ENCODE results near the gene CYP26C1.
"Not testable (repeated sequence)": the region's sequence is repeated elsewhere in the genome, so short reads cannot be mapped to it uniquely, and the experiment has no call there.

CYP26C1 gene

DNA sequence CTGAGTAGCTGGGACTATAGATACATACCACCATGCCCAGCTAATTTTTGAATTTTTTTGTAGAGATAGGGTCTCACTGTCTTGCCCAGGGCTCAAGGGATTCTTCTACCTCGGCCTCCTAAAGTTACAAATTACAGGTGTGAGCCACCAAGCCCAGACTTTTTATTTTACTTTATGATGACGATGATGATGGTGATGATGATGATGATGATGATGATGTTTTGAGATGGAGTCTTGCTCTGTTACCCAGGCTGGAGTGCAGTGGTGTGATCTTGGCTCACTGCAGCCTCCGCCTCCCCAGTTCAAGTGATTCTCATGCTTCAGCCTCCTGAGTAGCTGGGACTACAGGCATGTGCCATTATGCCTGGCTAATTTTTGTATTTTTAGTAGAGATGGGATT is 40.5 kb downstream of the CYP26C1 start:
- not testable (repeated sequence) for H3K4me1 Mint-ChIP-seq (ENCODE audit: low read depth); H3K27me3 Mint-ChIP-seq; DNase-seq; H3K36me3 Mint-ChIP-seq (ENCODE audit: low read depth); H3K9me3 Mint-ChIP-seq; H3K27ac Mint-ChIP-seq; H3K4me3 Mint-ChIP-seq

DNA sequence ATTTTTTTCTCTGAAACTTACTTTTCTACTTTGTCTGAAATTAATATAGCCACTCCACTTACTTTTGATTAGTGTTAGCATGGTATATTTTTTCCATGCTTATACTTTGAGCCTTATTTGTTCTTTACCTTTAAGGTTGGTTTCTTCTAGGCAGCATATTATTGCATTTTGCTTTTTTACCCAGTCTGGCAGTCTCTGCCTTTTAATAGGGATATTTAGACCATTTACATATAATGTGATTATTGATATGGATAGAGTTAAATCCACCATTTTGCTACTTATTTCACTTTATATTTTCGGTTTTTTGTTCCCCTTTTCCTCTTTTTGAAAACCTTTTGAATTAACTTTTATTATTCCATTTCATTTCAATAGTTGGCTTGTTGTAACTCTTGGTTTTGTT is 43.4 kb downstream of the CYP26C1 start:
- Mint-ChIP-seq H3K9me3 (no peaks in the 10 kb centered on the region), H3K27me3 (no peaks in the 10 kb centered on the region), H3K27ac (no peak overlapping the region), H3K4me3 (no peak overlapping the region), H3K36me3 (ENCODE audit: low read depth) (no peaks in the 10 kb centered on the region), H3K4me1 (ENCODE audit: low read depth) (no peaks in the 10 kb centered on the region)
- no peak for DNase-seq

DNA sequence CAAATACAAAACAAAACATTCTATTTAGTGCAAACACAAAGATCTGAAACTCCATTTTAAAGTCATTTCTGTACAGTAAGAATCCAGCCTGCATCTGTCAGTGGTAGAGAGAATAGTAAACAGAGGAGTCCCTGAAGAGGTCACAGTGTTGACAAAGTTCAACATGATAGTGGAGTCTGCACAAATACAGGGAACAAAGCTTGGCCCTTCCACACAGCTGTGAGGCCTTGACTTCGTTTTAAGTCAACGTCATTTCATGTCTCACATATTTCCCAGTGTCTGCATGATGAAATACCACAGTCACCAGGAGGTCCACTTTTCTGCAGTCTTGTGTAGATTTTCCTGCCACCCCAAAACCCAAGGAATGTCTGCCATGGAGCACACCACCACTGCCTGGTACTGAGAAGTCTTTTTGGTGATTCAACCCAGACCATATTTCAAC is 46.1 kb downstream of the CYP26C1 start:
- H3K4me3 Mint-ChIP-seq = no peak overlapping the region
- H3K9me3 Mint-ChIP-seq = no peaks in the 10 kb centered on the region
- H3K27me3 Mint-ChIP-seq = no peaks in the 10 kb centered on the region
- no peaks in the 10 kb centered on the region for H3K36me3 Mint-ChIP-seq (ENCODE audit: low read depth)
- no peaks in the 10 kb centered on the region for H3K4me1 Mint-ChIP-seq (ENCODE audit: low read depth)
- DNase-seq = no peak
- H3K27ac Mint-ChIP-seq = no peak overlapping the region

DNA sequence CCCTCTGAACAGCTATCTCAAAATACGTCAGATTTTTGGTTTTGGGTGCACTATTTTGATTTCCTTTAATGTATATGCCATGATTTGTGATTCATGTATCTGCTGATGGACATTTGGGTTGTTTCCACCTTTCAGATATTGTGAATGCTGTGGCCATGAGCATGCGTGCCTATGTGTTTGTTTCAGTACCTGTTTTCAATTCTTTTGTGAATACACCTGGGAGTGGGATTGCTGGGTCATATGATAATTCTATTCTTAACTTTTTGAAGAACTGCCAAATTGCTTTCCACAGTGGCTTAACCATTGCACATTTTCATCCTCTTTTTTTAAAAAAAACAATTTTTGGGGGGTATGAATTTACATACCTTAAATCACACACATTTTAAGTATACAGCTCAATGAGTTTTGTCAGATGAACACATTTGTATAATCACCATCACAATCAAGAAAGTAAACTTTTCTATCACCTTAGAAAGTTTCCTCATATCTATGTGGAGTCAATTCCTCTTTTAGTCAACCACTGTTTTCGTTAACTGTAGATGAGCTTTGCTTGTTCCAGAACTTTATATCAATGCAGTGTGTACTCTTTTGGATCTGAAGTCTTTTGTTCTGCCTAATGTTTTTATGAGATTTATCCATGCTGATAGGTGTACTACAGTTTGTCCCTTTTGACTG is 50.0 kb downstream of the CYP26C1 start:
- H3K4me3 Mint-ChIP-seq = no peak overlapping the region
- H3K27me3 Mint-ChIP-seq = peaks cover 7% of the 10 kb centered on the region
- no peaks in the 10 kb centered on the region for H3K9me3 Mint-ChIP-seq
- H3K27ac Mint-ChIP-seq = no peak overlapping the region
- no peaks in the 10 kb centered on the region for H3K36me3 Mint-ChIP-seq (ENCODE audit: low read depth)
- DNase-seq = no peak
- peaks cover 4% of the 10 kb centered on the region for H3K4me1 Mint-ChIP-seq (ENCODE audit: low read depth)

DNA sequence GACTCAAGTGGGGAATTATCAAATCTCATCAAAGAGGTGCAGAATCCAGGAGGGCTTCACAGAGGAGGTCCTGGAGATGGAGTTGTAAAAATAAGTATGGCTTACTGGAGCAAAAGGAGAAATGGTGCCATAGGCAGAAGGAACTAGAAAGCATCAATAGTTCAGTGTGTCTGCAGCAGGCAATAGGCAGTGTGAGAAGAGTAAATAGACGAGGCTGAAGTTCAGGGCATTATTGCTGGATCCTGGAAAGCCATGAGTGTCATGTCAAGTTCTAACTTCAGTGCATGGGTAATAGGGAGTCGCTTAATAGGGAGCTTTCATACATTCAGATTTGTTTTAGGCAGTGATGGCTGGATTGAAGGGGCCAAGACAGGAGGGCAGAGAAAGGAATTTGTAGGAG is 52.4 kb downstream of the CYP26C1 start:
- H3K27me3 Mint-ChIP-seq = peaks cover 7% of the 10 kb centered on the region
- no peaks in the 10 kb centered on the region for H3K9me3 Mint-ChIP-seq
- no peak for DNase-seq
- H3K27ac Mint-ChIP-seq = no peak overlapping the region
- H3K36me3 Mint-ChIP-seq (ENCODE audit: low read depth) = no peaks in the 10 kb centered on the region
- no peak overlapping the region for H3K4me3 Mint-ChIP-seq
- peaks cover 12% of the 10 kb centered on the region for H3K4me1 Mint-ChIP-seq (ENCODE audit: low read depth)

DNA sequence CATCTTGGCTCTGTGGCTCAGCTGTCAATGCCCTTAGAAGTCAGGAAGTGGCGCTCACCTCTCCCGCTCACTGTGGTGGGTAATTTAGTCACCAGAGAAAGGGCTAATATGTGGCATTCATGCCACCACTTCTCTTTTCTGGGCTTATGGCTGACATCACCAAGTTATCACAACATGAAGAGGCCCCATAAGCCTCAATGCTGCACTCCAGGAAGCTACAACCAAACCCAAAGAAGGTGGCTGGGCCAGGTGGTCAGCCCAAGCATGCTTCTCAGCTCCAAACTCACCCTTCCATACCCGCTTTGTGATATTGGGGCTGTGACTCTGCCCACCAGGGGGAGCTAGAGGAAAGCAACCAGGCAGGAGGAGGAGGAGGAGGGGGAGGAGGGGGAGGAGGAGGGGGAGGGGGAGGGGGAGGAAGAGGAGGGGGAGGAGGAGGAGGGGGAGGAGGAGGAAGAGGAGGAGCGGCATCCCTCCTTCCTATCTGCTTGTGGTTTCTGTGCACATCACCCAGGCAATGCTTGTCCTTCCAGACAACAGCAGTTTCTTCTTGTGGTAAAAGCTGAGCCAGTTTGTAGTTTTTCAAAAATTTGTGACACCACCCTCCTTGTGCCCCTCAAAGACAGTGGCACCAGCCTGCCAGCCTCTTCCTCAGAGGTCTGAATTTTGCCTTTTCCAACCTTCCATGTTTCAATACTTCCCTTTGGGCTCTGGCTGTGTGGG is 55.2 kb downstream of the CYP26C1 start:
- DNase-seq = peak; percentile 78
- Mint-ChIP-seq H3K9me3 (no peaks in the 10 kb centered on the region), H3K36me3 (ENCODE audit: low read depth) (no peaks in the 10 kb centered on the region), H3K27ac (no peak overlapping the region), H3K27me3 (peaks cover 7% of the 10 kb centered on the region), H3K4me1 (ENCODE audit: low read depth) (peaks cover 12% of the 10 kb centered on the region), H3K4me3 (no peak overlapping the region)

All from activated T-cell treated with anti-CD3 and anti-CD28 coated beads, Interleukin-2, amount 50 U/mL, for 24 hours (primary cell).